Activated T-cell treated with anti-CD3 and anti-CD28 coated beads, Interleukin-2, amount 50 U/mL, for 72 hours (primary cell): ENCODE measurements around the gene DTNB. TPM values are rescaled to one million over a fixed set of nuclear protein-coding genes. Genes with fewer than 3 reads are reported as not detected.
"Not testable (repeated sequence)": the region's sequence is repeated elsewhere in the genome, so short reads cannot be mapped to it uniquely, and the experiment has no call there.

Experiments used
- ATAC-seq, 2 donors: fragments of 150-1000 bp; cut with Tn5 transposase; replicated peaks in 1 of 2; 2 replicates each; pipeline ENCODE4 v1.10.0; 2021; ENCODE audit warnings: moderate library complexity in 2 of 2, mild to moderate bottlenecking in 1 of 2
- DNase-seq, 2 donors: peaks; one replicate each; pipeline ENCODE4 v3.0.0; 2021 to 2022; ENCODE audit warnings: mixed read lengths in 1 of 2
- H3K27ac Mint-ChIP-seq: one replicate; pipeline ENCODE4 v1.8.0; 2022; ENCODE audit warnings: mild to moderate bottlenecking, moderate library complexity, mixed read lengths
- H3K27me3 Mint-ChIP-seq: one replicate; pipeline ENCODE4 v1.8.0; 2022; ENCODE audit warnings: low read depth, mixed read lengths
- H3K36me3 Mint-ChIP-seq, 2 donors: one replicate each; pipeline ENCODE4 v1.8.0; 2022; ENCODE audit warnings: mixed read lengths in 2 of 2, mild to moderate bottlenecking in 1 of 2; ENCODE audit not compliant: insufficient read depth in 2 of 2
- H3K4me1 Mint-ChIP-seq: one replicate; pipeline ENCODE4 v1.8.0; 2022; ENCODE audit warnings: low read depth, mixed read lengths
- H3K4me3 Mint-ChIP-seq, 2 donors: one replicate each; pipeline ENCODE4 v1.8.0; 2022; ENCODE audit warnings: mild to moderate bottlenecking in 2 of 2, mixed read lengths in 2 of 2, moderate library complexity in 2 of 2
- H3K9me3 Mint-ChIP-seq, 2 donors: one replicate each; pipeline ENCODE4 v1.8.0; 2022; ENCODE audit warnings: mixed read lengths in 2 of 2
- total RNA-seq, 2 donors: library from RNA; stranded (reverse); gene quantifications; one replicate each; pipeline ENCODE4 v1.2.3, GENCODE V29; 2022

Gene DTNB
- total RNA-seq, 2 donors from 2014 or later, result 29.7 to 31.2 TPM

- no peak overlapping the region for H3K27ac Mint-ChIP-seq
- no peaks in the 10 kb centered on the region for H3K9me3 Mint-ChIP-seq
- H3K36me3 Mint-ChIP-seq, result no peaks in the 10 kb centered on the region
- peak overlapping the region; percentile 82 to 93 for H3K4me3 Mint-ChIP-seq
- peaks cover 14% of the 10 kb centered on the region for H3K27me3 Mint-ChIP-seq
- DNase-seq (no peak), ATAC-seq (no peak)
- peaks cover 33% of the 10 kb centered on the region for H3K4me1 Mint-ChIP-seq
Observed at GRCh38 chr2:25671622-25672021, 1.8 kb downstream of the DTNB start.

DNA sequence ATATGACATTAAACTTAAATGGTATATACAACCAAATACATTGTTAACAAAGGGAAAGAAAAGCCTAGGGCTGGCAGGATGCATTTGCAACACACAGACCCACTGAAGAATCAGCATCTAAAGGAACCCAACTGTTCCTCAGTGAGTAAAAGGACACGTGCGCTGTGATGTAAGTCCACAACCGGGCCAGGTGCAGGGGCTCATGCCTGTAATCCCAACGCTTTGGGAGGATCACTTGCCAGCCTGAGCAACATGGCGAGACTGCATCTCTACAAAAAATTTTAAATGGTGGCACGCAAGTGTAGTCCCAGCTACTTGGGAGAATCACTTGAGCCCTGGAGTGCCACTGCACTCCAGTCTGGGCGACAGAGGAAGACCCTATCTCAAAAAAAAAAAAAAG, 3.9 kb downstream of the DTNB start:
- DNase-seq (no peak), ATAC-seq (no peak)
- no peaks in the 10 kb centered on the region for H3K36me3 Mint-ChIP-seq
- H3K9me3 Mint-ChIP-seq, result no peaks in the 10 kb centered on the region
- no peak overlapping the region for H3K4me3 Mint-ChIP-seq
- peaks cover 33% of the 10 kb centered on the region for H3K4me1 Mint-ChIP-seq
- H3K27ac Mint-ChIP-seq, result no peak overlapping the region
- peaks cover 3% of the 10 kb centered on the region for H3K27me3 Mint-ChIP-seq

DNA sequence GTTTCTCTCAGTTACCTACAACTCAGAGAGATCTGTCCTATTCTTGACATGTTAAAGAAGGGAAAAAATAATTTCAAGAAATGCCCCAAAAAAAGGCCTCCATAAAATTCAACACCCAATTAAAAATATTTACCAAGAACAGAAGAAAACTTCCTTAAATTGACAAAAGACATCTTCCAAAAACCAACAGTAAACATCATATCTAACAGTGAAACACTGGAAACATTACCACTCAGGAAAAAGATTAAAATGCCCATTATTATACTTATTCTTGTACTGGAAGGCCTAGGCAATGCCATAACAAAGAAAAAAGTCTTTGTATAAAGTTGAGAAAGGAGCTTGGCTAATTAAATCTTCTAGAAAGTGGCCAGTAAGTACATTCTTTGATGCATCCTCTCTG, 7.2 kb downstream of the DTNB start:
- Mint-ChIP-seq H3K9me3 (no peaks in the 10 kb centered on the region), H3K4me1 (peaks cover 24% of the 10 kb centered on the region), H3K36me3 (no peaks in the 10 kb centered on the region), H3K27ac (no peak overlapping the region), H3K27me3 (no peaks in the 10 kb centered on the region), H3K4me3 (no peak overlapping the region)
- DNase-seq, result no peak
- ATAC-seq, result no peak

DNA sequence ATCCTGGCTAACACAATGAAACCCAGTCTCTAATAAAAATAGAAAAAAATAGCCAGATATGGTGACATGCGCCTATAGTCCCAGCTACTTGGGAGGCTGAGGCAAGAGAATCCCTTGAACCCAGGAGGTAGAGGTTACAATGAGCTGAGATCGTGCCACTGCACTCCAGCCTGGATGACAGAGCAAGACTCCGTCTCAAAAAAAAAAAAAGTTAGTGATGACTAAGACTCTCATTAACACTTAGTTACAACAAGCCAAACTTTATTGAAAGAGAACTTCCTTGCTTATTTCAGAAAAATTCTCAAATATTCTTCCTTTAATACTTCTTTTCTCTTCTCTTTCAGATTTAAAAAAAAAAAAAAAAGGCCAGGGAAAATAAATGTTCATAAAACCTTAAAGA, 7.9 kb downstream of the DTNB start:
- not testable (repeated sequence) for H3K27ac Mint-ChIP-seq, H3K36me3 Mint-ChIP-seq, H3K9me3 Mint-ChIP-seq, DNase-seq, ATAC-seq, H3K27me3 Mint-ChIP-seq, H3K4me3 Mint-ChIP-seq
- H3K4me1 Mint-ChIP-seq, result peaks cover 19% of the 10 kb centered on the region

GRCh38 chr2:25664965-25665307, 8.4 kb downstream of the DTNB start:
- no peak overlapping the region for H3K27ac Mint-ChIP-seq
- no peaks in the 10 kb centered on the region for H3K36me3 Mint-ChIP-seq
- ATAC-seq (no peak), DNase-seq (no peak)
- H3K4me3 Mint-ChIP-seq, result peak overlapping the region in 1 of 2 donors; percentile 54
- H3K9me3 Mint-ChIP-seq, result no peaks in the 10 kb centered on the region
- H3K4me1 Mint-ChIP-seq, result peaks cover 14% of the 10 kb centered on the region
- no peaks in the 10 kb centered on the region for H3K27me3 Mint-ChIP-seq

DNA sequence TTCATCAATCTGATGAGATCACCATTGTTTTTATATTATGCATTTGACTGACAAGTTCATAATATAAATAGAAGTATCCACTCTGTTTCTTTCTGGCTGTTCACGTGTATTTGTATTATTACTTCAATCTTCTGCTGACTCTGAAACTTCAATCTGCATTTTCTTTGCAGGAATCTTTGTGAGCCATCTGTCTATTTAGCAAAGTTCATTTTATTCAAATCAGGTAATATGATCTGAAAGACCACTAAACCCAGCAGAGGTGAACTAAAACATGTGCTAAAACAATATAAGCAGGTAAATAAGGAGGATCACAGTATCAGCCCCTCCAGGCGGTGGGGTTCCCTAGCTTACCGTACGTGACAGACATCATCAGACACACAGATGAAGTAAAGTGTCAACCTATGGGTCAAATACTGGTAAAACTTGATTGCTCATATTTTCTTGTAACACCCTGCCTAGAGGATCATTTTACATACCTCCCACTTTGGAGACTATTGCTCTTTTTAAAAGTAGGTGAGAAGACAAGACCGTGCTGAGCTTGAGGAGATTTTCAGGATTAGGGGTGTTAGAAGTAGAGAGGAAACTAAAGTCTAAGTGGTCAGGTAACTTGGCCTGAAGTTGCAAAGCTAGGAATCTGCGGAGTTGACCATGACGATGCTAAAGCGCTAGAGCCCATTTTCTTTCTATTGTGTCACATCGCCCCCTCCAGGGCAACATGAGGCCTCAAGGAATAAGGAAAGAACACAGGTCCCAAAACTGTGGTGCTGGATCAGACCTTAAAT, 9.0 kb downstream of the DTNB start:
- ATAC-seq (peak; percentile 35 to 47), DNase-seq (peak; percentile 37 to 42)
- H3K4me1 Mint-ChIP-seq, result peaks cover 17% of the 10 kb centered on the region
- no peaks in the 10 kb centered on the region for H3K36me3 Mint-ChIP-seq
- H3K4me3 Mint-ChIP-seq, result peak overlapping the region in 1 of 2 donors; percentile 54
- no peaks in the 10 kb centered on the region for H3K27me3 Mint-ChIP-seq
- no peak overlapping the region for H3K27ac Mint-ChIP-seq
- no peaks in the 10 kb centered on the region for H3K9me3 Mint-ChIP-seq

DNA sequence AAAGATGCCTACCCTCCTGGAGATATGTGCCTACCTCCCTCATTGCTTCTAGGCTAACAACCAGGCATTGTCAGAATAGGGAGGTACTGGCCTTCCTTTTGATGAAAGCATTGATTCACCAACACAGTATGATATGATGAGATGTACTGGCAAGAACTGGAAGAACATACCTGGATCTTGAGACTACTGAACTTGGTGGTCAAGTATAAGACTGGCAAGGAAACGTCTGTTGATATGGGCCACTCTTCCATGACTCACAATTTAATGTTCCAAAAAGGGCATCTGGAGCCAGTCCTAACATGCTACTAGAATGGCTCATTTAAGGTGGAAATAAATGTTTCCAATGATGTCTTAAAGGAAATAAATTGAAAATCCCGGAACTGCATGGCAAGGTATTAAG, 18.1 kb downstream of the DTNB start:
- H3K4me1 Mint-ChIP-seq, result peaks cover 25% of the 10 kb centered on the region

GRCh38 chr2:25654801-25655200, 18.6 kb downstream of the DTNB start:
- no peak overlapping the region for H3K4me3 Mint-ChIP-seq
- no peaks in the 10 kb centered on the region for H3K27me3 Mint-ChIP-seq
- H3K27ac Mint-ChIP-seq, result no peak overlapping the region
- peaks cover 3% of the 10 kb centered on the region in 2 donors for H3K36me3 Mint-ChIP-seq
- peaks cover 25% of the 10 kb centered on the region for H3K4me1 Mint-ChIP-seq
- no peak for ATAC-seq
- no peaks in the 10 kb centered on the region for H3K9me3 Mint-ChIP-seq
- DNase-seq, result no peak

More for the DNA sequence above, 18.1 kb downstream of the DTNB start:
- no peaks in the 10 kb centered on the region for H3K27me3 Mint-ChIP-seq
- ATAC-seq (no peak), DNase-seq (no peak)
- no peak overlapping the region for H3K4me3 Mint-ChIP-seq
- no peaks in the 10 kb centered on the region for H3K9me3 Mint-ChIP-seq
- peaks cover 0 to under 1% of the 10 kb centered on the region in 2 donors for H3K36me3 Mint-ChIP-seq
- H3K27ac Mint-ChIP-seq, result no peak overlapping the region

GRCh38 chr2:25651782-25652455, 21.5 kb downstream of the DTNB start:
- peaks cover 4% of the 10 kb centered on the region for H3K4me1 Mint-ChIP-seq
- ATAC-seq (no peak), DNase-seq (no peak)
- no peaks in the 10 kb centered on the region for H3K9me3 Mint-ChIP-seq
- no peak overlapping the region for H3K27ac Mint-ChIP-seq
- no peak overlapping the region for H3K4me3 Mint-ChIP-seq
- no peaks in the 10 kb centered on the region for H3K27me3 Mint-ChIP-seq
- H3K36me3 Mint-ChIP-seq, result peaks cover 3% of the 10 kb centered on the region in 2 donors

DNA sequence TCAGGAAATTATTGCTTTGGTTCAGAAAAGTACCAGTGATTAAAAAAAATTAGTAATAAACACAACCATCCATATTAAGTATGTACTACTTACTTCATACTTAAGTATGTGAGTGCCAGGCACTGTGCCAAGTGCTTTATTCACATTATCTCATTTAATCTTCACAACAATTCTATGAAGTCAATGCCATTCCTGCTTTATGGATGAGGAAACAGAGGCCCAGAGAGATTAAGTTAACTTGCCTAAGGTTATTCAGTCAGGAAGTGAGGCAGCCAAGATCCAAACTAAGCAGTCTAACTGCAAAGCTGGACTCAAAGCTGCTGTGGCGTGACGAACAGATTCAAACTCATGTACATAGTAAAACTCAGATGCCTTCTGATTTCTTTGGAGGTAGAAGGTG, 22.3 kb downstream of the DTNB start:
- Mint-ChIP-seq H3K27ac (no peak overlapping the region), H3K9me3 (no peaks in the 10 kb centered on the region), H3K27me3 (no peaks in the 10 kb centered on the region), H3K4me1 (peaks cover 4% of the 10 kb centered on the region), H3K4me3 (no peak overlapping the region), H3K36me3 (peaks cover 3% of the 10 kb centered on the region in 2 donors)
- DNase-seq, result no peak
- ATAC-seq, result no peak

GRCh38 chr2:25650256-25650655, 23.1 kb downstream of the DTNB start:
- no peak for ATAC-seq
- H3K27me3 Mint-ChIP-seq, result no peaks in the 10 kb centered on the region
- peaks cover 3% of the 10 kb centered on the region in 2 donors for H3K36me3 Mint-ChIP-seq
- no peak for DNase-seq
- no peak overlapping the region for H3K4me3 Mint-ChIP-seq
- peaks cover 4% of the 10 kb centered on the region for H3K4me1 Mint-ChIP-seq
- H3K27ac Mint-ChIP-seq, result no peak overlapping the region
- H3K9me3 Mint-ChIP-seq, result no peaks in the 10 kb centered on the region

DNA sequence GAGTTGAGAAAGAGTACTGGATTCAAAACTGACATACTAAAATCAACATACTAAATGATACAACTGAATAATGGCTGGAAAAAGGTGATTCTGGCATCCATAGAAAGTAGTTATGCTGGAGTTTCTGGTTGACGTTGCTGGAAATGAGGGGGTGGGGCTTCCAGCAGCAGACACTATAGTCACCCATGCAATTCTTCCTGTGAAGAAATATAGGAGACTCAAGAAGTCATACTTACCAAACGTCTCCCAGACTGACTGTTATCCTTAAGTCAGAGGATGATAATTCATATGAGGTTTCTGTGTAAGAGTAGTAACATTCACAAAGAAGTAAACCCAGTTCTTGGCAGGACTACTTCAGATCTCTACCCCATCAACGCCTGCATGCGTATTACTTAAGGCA, 23.6 kb downstream of the DTNB start:
- H3K27me3 Mint-ChIP-seq, result no peaks in the 10 kb centered on the region
- H3K9me3 Mint-ChIP-seq, result no peaks in the 10 kb centered on the region
- H3K27ac Mint-ChIP-seq, result no peak overlapping the region

DNA sequence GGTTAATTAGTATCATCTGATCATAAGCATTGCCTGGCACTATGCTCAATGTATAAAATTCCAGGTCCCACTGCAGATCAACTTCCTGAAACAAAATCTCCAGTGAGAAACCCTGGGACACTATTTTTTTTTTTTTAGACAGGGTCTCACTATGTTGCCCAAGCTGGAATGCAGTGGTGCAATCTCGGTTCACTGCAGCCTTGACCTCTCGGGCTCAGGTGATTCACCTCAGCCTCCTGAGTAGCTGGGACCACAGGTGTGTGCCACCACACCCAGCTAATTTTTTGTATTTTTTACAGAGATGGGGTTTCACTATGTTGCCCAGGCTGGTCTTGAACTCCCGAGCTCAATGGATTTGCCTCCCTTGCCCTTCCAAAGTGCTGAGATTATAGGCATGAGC, 31.1 kb downstream of the DTNB start:
- DNase-seq, result no peak
- Mint-ChIP-seq H3K27me3 (no peaks in the 10 kb centered on the region), H3K9me3 (peaks cover 0 to 3% of the 10 kb centered on the region in 2 donors), H3K27ac (no peak overlapping the region), H3K4me3 (no peak overlapping the region), H3K36me3 (peaks cover 2 to 4% of the 10 kb centered on the region in 2 donors), H3K4me1 (no peaks in the 10 kb centered on the region)
- no peak for ATAC-seq

More for the DNA sequence above, 23.6 kb downstream of the DTNB start:
- Mint-ChIP-seq H3K4me1 (peaks cover 4% of the 10 kb centered on the region), H3K36me3 (peaks cover 3% of the 10 kb centered on the region in 2 donors), H3K4me3 (no peak overlapping the region)
- no peak for ATAC-seq
- no peak for DNase-seq
